Transverse colon (tissue), 4 donors: ENCODE measurements around the gene TRIM33. TPM values are rescaled to one million over a fixed set of nuclear protein-coding genes. Genes with fewer than 3 reads are reported as not detected.

Experiments
- DNase-seq: peaks from one replicate; pipeline ENCODE4 v3.0.0-alpha.2; 2019
- H3K27ac ChIP-seq, 4 donors: fragments of 200-600 bp; sonication (generic); 2 replicates each; pipeline ENCODE4 v1.5.1; 2016 to 2018; ENCODE audit warnings: inconsistent platforms in 4 of 4
- H3K27me3 ChIP-seq: fragments of 200-600 bp; sonication (generic); 2 replicates; pipeline ENCODE4 v1.5.1; 2017; ENCODE audit warnings: inconsistent platforms
- H3K36me3 ChIP-seq, 4 donors: fragments of 200-600 bp; sonication (generic); 2 replicates each; pipeline ENCODE4 v1.5.1; 2017 to 2019; ENCODE audit warnings: inconsistent platforms in 4 of 4
- H3K4me1 ChIP-seq, 4 donors: fragments of 200-600 bp; sonication (generic); 2 replicates each; pipeline ENCODE4 v1.5.1; 2017 to 2020; ENCODE audit warnings: inconsistent platforms in 4 of 4
- H3K4me3 ChIP-seq, 4 donors: fragments of 200-600 bp; sonication (generic); 1 replicate in 1 of 4; 2 replicates in 3 of 4; pipeline versions ENCODE4 v1.5.1 to v1.6.1; 2017 to 2019; ENCODE audit warnings: inconsistent platforms in 4 of 4
- H3K9me3 ChIP-seq, 2 donors: fragments of 200-600 bp; sonication (generic); 2 replicates each; pipeline ENCODE4 v1.5.1; 2017 to 2019; ENCODE audit warnings: inconsistent platforms in 2 of 2
- EP300 ChIP-seq: sonication (generic); formaldehyde crosslinking; IDR thresholded peaks from one replicate; pipeline ENCODE4 v1.6.1; 2017; ENCODE audit warnings: antibody characterized with exemption, low read depth
- POLR2A ChIP-seq: fragments of 450-650 bp; IDR thresholded peaks from one replicate; pipeline ENCODE4 v1.6.1; 2016; ENCODE audit warnings: antibody characterized with exemption, mild to moderate bottlenecking, moderate library complexity
- POLR2AphosphoS5 ChIP-seq, 3 donors: sonication (generic); formaldehyde crosslinking; IDR thresholded peaks; one replicate each; pipeline ENCODE4 v1.6.1; 2016; ENCODE audit warnings: antibody characterized with exemption in 3 of 3
- WGBS, 2 donors: methylation state at CpG; one replicate each; pipeline ENCODE4 v1.1.5; 2018; ENCODE audit warnings: low coverage in 1 of 2; 5-methylcytosine and 5-hydroxymethylcytosine counted together
- in situ Hi-C, 4 donors: fragments of 200-750 bp; cut with MboI; loops; one replicate each; pipeline versions ENCODE4 v1.15.0 to v1.15.1; 2017; ENCODE audit warnings: low sequenced_read_pairs in 3 of 4, low pct_ligation_motif_present in 1 of 4, low pct_unique_long_range_greater_than_20kb in 1 of 4
- intact Hi-C: fragments of 100-400 bp; cut with DNase I; formaldehyde crosslinking; loops from one replicate; pipeline ENCODE4 v1.15.1; 2023; ENCODE audit warnings: low total_unique reads
- total RNA-seq, 4 donors: library from RNA; depleted of rRNA; stranded (reverse); fragments of >200 nt; gene quantifications; one replicate each; pipeline ENCODE4 v1.1.0, GENCODE V29; 2016
- TF ChIP-seq, protein P1 (sequence below), 5 experiments: fragments of 200-600 bp in 3 of 5; fragments of 450-650 bp in 2 of 5; sonication (generic) in 3 of 5; IDR thresholded peaks; 1 replicate in 2 of 5; 2 replicates in 3 of 5; pipeline ENCODE4 v1.5.1; 2016 to 2017; ENCODE audit warnings: antibody characterized with exemption in 5 of 5, inconsistent platforms in 3 of 5, mild to moderate bottlenecking in 2 of 5, moderate library complexity in 1 of 5

Gene TRIM33
- total RNA-seq, 4 donors from 2014 or later = 35.4 to 53.7 (median 44.1) TPM

DNA sequence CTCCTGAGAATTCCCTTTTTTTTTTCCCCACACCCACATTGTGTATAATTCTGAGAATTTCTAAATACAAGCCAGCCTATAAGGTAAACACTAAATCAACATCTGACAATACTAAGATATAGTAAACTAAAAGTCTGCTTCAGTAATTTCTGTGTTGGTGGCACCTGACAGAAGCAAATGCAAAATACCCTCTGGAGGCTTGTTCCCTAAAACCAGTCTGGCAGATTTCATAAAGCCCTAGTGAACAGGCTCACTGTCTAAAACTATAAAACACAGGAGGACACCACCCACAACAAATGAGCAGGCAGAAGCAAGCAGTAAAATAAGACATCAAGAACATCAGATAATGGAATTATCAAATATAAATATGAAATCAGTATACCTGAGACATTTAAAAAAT, 11.5 kb downstream of the TRIM33 start:
- DNase-seq = no peak
- TF ChIP-seq, protein P1, sequence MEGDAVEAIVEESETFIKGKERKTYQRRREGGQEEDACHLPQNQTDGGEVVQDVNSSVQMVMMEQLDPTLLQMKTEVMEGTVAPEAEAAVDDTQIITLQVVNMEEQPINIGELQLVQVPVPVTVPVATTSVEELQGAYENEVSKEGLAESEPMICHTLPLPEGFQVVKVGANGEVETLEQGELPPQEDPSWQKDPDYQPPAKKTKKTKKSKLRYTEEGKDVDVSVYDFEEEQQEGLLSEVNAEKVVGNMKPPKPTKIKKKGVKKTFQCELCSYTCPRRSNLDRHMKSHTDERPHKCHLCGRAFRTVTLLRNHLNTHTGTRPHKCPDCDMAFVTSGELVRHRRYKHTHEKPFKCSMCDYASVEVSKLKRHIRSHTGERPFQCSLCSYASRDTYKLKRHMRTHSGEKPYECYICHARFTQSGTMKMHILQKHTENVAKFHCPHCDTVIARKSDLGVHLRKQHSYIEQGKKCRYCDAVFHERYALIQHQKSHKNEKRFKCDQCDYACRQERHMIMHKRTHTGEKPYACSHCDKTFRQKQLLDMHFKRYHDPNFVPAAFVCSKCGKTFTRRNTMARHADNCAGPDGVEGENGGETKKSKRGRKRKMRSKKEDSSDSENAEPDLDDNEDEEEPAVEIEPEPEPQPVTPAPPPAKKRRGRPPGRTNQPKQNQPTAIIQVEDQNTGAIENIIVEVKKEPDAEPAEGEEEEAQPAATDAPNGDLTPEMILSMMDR (IDR thresholded peaks at IDR 0.05) = no peak
- TF ChIP-seq POLR2A = no peak
- no peak for TF ChIP-seq POLR2AphosphoS5 (IDR thresholded peaks at IDR 0.05)
- TF ChIP-seq EP300 = no peak
- Histone ChIP-seq H3K27me3 (no peaks in the 10 kb centered on the region), H3K9me3 (no peaks in the 10 kb centered on the region), H3K36me3 (no peaks in the 10 kb centered on the region), H3K4me1 (peaks cover 6 to 29% (median 15%) of the 10 kb centered on the region in 4 donors), H3K27ac (no peak overlapping the region), H3K4me3 (no peak overlapping the region)
- intact Hi-C loops = no loop called here
- in situ Hi-C loops = no loop called here

DNA sequence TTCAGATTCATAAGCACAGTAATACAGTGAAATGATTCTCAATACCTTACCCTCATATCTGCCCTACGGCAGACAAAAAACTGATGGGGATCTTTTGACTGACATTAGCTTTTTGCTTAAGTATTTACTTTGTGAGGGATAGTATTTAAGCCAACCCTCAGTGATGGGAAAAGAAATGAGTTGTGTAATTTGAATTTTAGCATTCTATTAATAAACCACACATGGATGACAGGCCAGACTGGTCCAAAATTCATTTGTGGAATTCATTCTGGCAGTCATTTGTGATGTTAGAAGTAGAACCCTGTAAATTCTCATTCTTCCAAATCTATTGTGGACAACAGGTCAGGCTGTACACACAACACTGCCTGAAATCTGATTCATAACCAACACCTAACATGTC, 14.9 kb downstream of the TRIM33 start:
- Histone ChIP-seq H3K27me3 (no peaks in the 10 kb centered on the region), H3K4me3 (no peak overlapping the region), H3K9me3 (no peaks in the 10 kb centered on the region), H3K4me1 (peaks cover 0 to 20% (median 10%) of the 10 kb centered on the region in 4 donors), H3K36me3 (no peaks in the 10 kb centered on the region), H3K27ac (no peak overlapping the region)
- no peak for TF ChIP-seq POLR2A
- no peak for TF ChIP-seq POLR2AphosphoS5 (IDR thresholded peaks at IDR 0.05)
- no peak for TF ChIP-seq EP300
- TF ChIP-seq, protein P1 (IDR thresholded peaks at IDR 0.05) = no peak
- 61 to 67% methylated on average over 1 of the region's 1 CpG for WGBS, 2 donors
- intact Hi-C loops = no loop called here
- no peak for DNase-seq
- in situ Hi-C loops = no loop called here

DNA sequence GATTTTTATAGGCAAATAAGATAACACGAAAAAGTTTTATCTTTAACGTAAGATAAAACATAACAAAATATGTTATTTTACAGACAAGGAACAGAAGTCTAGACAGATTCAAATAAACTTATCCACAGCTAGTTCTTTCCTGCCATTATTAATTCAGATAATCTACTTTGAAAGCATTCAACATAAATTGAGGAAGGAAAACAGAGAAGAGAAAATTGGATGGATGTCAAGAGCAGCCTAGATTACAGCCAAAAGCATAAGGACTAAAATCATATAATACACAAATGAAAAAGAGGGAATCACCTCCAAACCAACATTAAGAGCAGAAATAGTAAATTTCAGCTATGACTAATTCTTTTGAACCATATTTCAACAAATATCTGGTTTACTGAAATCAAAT, 15.5 kb downstream of the TRIM33 start:
- TF ChIP-seq, protein P1 (IDR thresholded peaks at IDR 0.05) = no peak
- TF ChIP-seq POLR2AphosphoS5 (IDR thresholded peaks at IDR 0.05) (no peak), POLR2A (no peak), EP300 (no peak)
- H3K27ac ChIP-seq = no peak overlapping the region
- 59 to 80% methylated on average over 2 of the region's 2 CpGs for WGBS, 2 donors
- peaks cover 0 to 26% (median 10%) of the 10 kb centered on the region in 4 donors for H3K4me1 ChIP-seq
- no peak overlapping the region for H3K4me3 ChIP-seq
- no peaks in the 10 kb centered on the region for H3K27me3 ChIP-seq
- in situ Hi-C loops (no loop called here), intact Hi-C loops (no loop called here)
- DNase-seq = no peak
- no peaks in the 10 kb centered on the region for H3K36me3 ChIP-seq
- no peaks in the 10 kb centered on the region for H3K9me3 ChIP-seq

GRCh38 chr1:114492978-114493377, 18.0 kb downstream of the TRIM33 start:
- H3K36me3 ChIP-seq = no peaks in the 10 kb centered on the region
- H3K9me3 ChIP-seq = no peaks in the 10 kb centered on the region
- in situ Hi-C loops = no loop called here
- H3K4me3 ChIP-seq = no peak overlapping the region
- intact Hi-C loops = no loop called here
- H3K27me3 ChIP-seq = no peaks in the 10 kb centered on the region
- 65 to 67% methylated on average over 1 of the region's 1 CpG for WGBS, 2 donors
- DNase-seq = no peak
- H3K4me1 ChIP-seq = peaks cover 0 to 32% (median 9%) of the 10 kb centered on the region in 4 donors
- no peak overlapping the region for H3K27ac ChIP-seq
- TF ChIP-seq POLR2A (no peak), EP300 (no peak)

- WGBS, 2 donors = 14 to 29% methylated on average over 1 of the region's 1 CpG
- no peak overlapping the region for H3K27ac ChIP-seq
- DNase-seq = no peak
- intact Hi-C loops = no loop called here
- no peaks in the 10 kb centered on the region for H3K27me3 ChIP-seq
- peaks cover 0 to 18% (median under 1%) of the 10 kb centered on the region in 4 donors for H3K4me1 ChIP-seq
- H3K36me3 ChIP-seq = no peaks in the 10 kb centered on the region
- no peak for TF ChIP-seq POLR2AphosphoS5 (IDR thresholded peaks at IDR 0.05)
- TF ChIP-seq EP300 = no peak
- no peak for TF ChIP-seq POLR2A
- no peaks in the 10 kb centered on the region for H3K9me3 ChIP-seq
- no peak overlapping the region for H3K4me3 ChIP-seq
- in situ Hi-C loops = no loop called here
These were observed 20.7 kb downstream of the TRIM33 start for GRCh38 chr1:114490274-114490693.
